Cortex of kidney (tissue), 1 donor: ENCODE data around the gene ZFP36.

Experiments used
- DNase-seq: peaks from one replicate; lab custom pipeline; 2025; lab: John Stamatoyannopoulos, UW

Gene ZFP36

GRCh38 chr19:39384839-39385568 is 21.6 kb upstream of the ZFP36 start:
- DNase-seq: no peak

- no peak for DNase-seq
These were observed 20.8 kb upstream of the ZFP36 start for GRCh38 chr19:39385629-39386411.

GRCh38 chr19:39386557-39386956 is 20.1 kb upstream of the ZFP36 start:
- DNase-seq: no peak

GRCh38 chr19:39388657-39389056 is 18.0 kb upstream of the ZFP36 start:
- no peak for DNase-seq

- no peak for DNase-seq
These were observed 16.8 kb upstream of the ZFP36 start for GRCh38 chr19:39389631-39390414.

GRCh38 chr19:39390451-39390750 is 16.2 kb upstream of the ZFP36 start:
- no peak for DNase-seq

GRCh38 chr19:39390751-39391437 is 15.8 kb upstream of the ZFP36 start, which contains the start of the genes MED29 and PAF1:
Gene MED29 (plus strand): TSS chr19:39391378. CDS start chr19:39391423, 45 bp downstream.
Gene PAF1 (minus strand): TSS chr19:39391106. CDS start chr19:39390864, 242 bp downstream.
- no peak for DNase-seq

DNA sequence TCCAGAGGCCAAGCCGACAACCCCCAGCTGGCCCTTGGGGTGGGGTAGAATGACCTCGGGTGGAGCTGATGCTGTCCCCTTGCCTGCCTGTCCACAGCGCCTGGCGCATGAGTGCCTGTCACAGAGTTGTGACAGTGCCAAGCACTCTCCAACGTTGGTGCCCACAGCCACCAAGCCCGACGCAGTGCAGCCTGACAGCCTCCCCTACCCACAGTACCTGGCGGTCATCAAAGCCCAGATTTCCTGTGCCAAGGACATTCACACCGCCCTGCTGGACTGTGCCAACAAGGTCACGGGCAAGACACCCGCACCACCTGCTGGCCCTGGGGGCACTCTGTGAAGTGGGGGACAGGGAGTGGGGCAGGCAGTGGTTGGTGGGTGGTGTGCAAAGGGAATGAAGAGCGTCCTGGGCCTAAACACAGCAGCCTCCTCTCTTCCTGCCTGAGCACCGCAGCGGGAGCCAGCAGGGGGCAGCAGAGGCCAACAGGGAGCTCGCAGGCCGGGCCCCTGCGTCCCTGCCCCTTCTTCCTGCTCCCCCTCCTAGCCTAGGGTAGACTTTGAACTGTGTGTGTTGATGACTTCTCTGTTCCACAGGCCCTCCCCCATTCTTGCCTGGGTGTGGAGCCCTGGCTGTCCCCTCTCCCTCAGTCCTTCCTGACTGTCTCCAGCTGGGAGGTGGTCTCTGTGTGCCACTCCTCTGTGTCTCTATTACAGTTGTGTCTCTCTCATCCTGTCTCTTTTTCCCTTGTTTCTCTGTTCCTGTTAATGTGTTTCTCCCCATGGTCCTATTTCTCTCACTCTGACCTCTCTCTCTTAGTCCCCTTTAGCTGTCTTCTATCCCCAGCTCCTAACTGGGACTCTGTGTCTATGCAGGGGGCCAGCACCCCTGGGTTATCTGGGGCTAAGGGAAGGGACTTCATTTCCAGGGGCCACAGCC is 9.0 kb upstream of the ZFP36 start:
- no peak for DNase-seq

DNA sequence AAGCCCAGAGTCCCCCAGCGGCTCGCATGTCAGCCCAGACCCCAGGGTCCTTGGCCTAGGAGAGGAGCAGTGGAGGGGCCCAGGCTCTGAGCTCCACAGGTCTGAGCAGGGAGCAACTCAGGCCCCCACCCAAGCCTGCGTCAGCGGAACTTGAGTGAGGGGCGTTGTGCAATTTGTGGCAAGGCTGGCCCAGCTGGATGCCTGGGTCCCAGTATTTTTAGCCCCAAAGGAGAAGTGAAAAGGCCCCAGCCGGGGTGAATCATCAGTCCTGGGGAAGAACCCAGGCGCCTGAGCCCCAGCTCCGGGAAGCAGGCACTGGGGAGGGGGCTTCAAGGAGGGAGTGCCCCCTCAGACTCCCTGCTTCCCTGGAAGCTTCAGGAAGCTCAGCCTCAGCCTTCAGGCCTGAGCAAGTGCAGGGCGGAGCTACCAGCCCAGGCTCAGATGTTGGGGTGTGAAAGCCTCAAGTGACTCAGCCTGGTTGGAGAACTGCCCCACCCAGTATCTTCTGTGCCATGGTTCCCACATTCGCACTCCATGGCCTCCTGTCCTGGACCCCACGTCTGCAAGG is 8.3 kb upstream of the ZFP36 start:
- DNase-seq: no peak

GRCh38 chr19:39399668-39400050 is 7.0 kb upstream of the ZFP36 start:
- no peak for DNase-seq

GRCh38 chr19:39400061-39400460 is 6.6 kb upstream of the ZFP36 start:
- no peak for DNase-seq

DNA sequence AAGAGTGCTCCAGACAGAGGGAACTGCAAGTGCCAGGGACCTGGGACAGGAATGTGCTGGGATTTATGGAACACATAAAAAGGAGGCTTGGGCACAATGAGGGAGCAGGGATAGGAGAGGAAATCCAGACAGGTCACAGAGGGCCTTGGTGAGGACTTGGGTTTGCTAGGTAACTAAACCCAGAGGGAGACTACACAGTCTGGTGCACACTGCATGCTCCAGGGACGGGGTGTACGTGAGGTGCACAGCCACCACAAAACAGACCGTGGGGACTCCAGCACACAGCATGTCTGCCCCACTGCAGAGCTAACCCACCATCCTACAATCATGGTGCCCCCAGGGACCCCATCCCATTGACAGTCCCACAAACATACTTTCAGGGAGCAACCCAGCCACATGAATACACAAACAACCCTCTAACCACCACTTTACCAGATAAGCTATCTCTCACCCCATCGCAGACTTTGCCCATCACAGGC is 5.5 kb upstream of the ZFP36 start:
- DNase-seq: no peak

GRCh38 chr19:39401549-39402345 is 4.9 kb upstream of the ZFP36 start:
- DNase-seq: no peak

- no peak for DNase-seq
These were observed 4.0 kb upstream of the ZFP36 start for GRCh38 chr19:39402346-39403300.

GRCh38 chr19:39403331-39404312 is 3.0 kb upstream of the ZFP36 start:
- no peak for DNase-seq

GRCh38 chr19:39405261-39405957 is 1.2 kb upstream of the ZFP36 start:
- no peak for DNase-seq
